ENCODE results near the gene GREB1.

GREB1 gene

DNA sequence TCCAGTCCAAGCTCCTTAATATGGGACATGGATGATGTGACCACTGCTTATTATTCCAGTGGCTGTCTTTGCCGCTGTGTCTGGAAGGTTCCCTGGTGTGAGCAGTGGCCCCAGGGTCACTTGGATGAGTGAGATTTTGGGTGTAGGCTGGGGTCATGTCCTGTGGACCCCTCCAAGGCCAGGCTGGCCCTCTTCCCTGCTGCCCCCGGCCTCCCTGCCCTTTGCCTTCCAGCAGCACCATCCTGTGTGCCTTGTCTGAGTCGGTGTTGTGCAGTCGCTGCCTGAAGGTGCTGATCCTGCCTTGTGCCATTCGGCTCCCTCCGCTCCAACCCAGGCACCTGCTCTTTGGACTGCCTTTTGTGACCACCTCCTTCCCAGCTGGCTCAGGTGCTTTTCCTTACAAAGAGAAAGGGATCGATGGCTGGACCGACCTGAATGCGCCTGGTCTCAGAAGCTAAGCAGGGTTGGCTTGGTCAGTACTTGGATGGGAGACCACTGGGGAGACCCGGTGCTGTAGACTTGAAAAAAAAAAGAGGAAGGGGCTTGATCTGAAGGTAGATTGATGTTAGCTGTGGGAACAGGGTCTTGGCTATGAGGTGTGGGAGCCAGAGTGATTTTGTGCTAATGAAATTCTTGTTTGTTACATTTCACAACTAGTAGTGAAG lies 16.7 kb upstream of the GREB1 start:
- no peak for DNase-seq (ENCODE audit: low read depth)
- TF ChIP-seq, protein P1, sequence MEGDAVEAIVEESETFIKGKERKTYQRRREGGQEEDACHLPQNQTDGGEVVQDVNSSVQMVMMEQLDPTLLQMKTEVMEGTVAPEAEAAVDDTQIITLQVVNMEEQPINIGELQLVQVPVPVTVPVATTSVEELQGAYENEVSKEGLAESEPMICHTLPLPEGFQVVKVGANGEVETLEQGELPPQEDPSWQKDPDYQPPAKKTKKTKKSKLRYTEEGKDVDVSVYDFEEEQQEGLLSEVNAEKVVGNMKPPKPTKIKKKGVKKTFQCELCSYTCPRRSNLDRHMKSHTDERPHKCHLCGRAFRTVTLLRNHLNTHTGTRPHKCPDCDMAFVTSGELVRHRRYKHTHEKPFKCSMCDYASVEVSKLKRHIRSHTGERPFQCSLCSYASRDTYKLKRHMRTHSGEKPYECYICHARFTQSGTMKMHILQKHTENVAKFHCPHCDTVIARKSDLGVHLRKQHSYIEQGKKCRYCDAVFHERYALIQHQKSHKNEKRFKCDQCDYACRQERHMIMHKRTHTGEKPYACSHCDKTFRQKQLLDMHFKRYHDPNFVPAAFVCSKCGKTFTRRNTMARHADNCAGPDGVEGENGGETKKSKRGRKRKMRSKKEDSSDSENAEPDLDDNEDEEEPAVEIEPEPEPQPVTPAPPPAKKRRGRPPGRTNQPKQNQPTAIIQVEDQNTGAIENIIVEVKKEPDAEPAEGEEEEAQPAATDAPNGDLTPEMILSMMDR (conservative IDR thresholded peaks at IDR 0.05; ENCODE audit: low read depth, low read length): no peak
- no peak overlapping the region for H3K4me3 ChIP-seq (ENCODE audit: low read length)

DNA sequence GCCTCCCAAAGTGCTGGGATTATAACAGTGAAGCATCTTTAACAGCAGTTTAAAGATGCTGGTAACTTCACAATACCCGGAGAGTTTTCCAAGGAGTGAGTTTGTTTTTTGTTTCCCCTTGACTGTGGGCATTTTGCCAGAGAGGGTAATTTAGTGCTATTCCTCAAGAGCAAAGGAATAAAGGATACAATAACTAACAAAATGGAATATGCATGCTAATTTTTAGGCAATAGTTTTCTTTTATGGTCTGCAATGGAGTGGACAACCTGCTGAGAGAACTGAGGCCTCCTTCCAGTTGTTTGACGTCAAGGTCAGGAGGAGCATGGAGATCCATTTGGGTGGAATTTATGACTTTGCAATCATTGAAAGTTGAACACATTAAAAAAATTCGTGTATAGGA lies 15.9 kb upstream of the GREB1 start:
- TF ChIP-seq, protein P1 (conservative IDR thresholded peaks at IDR 0.05; ENCODE audit: low read depth, low read length): no peak
- H3K4me3 ChIP-seq (ENCODE audit: low read length): no peak overlapping the region
- DNase-seq (ENCODE audit: low read depth): no peak

DNA sequence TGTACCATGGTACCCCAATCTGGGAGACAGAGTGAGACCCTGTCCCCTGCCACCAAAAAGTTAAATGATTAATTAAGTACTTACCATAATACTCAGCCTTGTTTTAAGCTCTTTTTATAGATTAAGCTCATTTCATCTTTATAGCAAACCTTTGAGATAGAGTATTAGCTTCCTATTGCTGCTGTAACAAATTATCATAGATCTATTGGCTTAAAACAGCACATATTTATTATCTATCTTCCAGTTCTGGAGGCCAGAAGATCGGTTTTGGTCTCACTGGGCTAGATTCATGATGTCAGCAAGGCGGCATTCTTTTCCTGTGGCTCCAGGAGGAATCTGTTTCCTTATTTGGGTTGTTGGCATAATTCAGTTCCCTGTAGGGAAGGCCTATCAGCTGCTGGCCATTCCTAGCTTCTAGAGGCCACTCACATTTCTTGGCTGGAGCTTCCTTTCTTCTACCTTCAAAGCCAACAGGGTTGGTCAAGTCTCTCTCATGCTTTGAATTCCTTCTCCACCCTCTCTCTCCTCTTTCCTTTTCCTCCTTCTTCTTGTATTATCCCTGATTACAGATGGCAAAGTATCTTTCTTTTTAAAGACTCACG lies 13.7 kb upstream of the GREB1 start:
- DNase-seq (ENCODE audit: low read depth): no peak
- H3K4me3 ChIP-seq (ENCODE audit: low read length): no peak overlapping the region
- TF ChIP-seq, protein P1 (conservative IDR thresholded peaks at IDR 0.05; ENCODE audit: low read depth, low read length): no peak

DNA sequence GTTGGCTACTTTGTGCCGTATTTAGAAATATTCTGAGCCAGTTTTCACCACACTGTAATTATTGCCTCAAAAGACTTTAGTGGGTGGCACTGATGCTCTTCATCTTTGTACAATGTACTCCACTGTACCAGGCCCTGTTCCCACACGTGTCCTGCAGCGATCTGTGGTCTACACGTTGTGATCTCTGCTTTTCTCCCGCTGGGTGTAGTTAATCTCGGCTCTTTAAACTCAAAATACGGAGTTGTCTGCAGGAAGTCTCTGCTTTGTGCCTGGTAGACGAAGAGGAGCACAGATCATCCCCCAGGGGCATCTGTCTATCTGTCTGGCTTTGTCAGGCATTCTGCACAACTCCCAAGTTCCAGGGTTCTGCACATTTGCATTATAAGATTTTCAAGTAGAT lies 12.1 kb upstream of the GREB1 start:
- TF ChIP-seq, protein P1 (conservative IDR thresholded peaks at IDR 0.05; ENCODE audit: low read depth, low read length): no peak
- no peak overlapping the region for H3K4me3 ChIP-seq (ENCODE audit: low read length)
- no peak for DNase-seq (ENCODE audit: low read depth)

DNA sequence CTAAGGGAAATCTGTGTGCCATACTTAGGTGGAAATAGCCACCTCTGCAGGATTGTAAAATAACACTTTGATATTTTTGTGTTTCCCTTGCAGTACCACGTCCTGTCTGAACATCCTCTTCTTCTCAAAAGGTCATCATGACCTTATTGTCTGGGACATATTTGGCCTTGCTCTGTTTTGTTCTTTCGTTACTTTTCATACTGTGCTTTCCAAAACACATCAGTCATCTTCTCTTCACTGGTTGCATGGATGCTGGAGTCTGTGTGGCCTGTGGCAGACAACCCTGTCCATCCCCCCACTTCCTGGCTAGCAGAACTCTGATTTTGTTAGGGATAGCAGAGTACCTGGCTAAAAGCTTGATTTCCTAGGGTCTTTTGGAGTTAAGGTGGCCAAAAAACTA lies 9.4 kb upstream of the GREB1 start:
- DNase-seq (ENCODE audit: low read depth): no peak
- TF ChIP-seq, protein P1 (conservative IDR thresholded peaks at IDR 0.05; ENCODE audit: low read depth, low read length): no peak

DNA sequence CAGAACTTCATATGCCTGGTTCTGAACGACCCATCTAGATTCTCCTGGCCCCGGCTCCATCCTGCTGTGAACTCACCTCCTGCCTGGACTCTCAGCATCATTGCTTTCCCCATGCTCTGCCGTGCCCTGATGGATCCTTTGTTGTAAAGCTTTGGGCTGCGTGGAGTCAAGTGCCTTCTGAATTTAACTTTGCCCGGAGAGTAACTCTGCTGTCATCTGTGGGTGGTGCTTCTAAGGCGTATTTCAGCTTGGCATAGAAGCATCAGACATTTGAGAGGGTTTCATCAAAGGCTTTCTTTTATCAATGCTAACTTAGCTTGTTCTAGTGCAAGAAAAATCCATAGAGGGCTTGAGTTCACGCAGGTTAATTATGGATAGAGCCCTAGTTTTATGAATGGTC lies 8.1 kb upstream of the GREB1 start:
- no peak overlapping the region for H3K4me3 ChIP-seq (ENCODE audit: low read length)
- no peak for DNase-seq (ENCODE audit: low read depth)
- TF ChIP-seq, protein P1 (conservative IDR thresholded peaks at IDR 0.05; ENCODE audit: low read depth, low read length): no peak

More for the DNA sequence above, 9.4 kb upstream of the GREB1 start:
- H3K4me3 ChIP-seq (ENCODE audit: low read length): no peak overlapping the region

DNA sequence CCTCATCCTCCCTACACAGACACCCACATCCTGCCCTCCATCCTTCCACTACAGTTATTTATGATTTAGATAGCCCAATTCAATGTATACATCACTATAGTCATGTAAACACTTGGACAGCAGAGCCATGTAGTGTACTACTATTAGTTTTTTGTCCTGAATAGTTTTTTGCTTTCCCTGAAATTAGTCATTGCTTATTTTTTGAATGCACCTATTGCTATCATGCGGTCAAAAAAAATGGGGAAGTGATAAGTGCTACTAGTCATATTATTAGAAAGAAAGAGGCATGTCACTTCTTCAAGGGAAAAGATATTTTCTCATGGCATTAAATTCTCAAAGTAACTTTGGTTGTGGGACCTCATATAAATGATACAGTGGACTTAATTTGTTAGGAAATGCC lies 6.8 kb upstream of the GREB1 start:
- no peak overlapping the region for H3K4me3 ChIP-seq (ENCODE audit: low read length)
- TF ChIP-seq, protein P1 (conservative IDR thresholded peaks at IDR 0.05; ENCODE audit: low read depth, low read length): no peak
- no peak for DNase-seq (ENCODE audit: low read depth)

Measured in retinal pigment epithelial cell (primary cell).